Measurements from ENCODE around the gene HAPLN3. TPM values are rescaled to one million over a fixed set of nuclear protein-coding genes. Genes with fewer than 3 reads are reported as not detected.

Gene HAPLN3
- polyA plus RNA-seq, 1 donor (not counting 4 experiments of a cell fraction or from before 2014, with no cell fraction given): 1.4 TPM

DNA sequence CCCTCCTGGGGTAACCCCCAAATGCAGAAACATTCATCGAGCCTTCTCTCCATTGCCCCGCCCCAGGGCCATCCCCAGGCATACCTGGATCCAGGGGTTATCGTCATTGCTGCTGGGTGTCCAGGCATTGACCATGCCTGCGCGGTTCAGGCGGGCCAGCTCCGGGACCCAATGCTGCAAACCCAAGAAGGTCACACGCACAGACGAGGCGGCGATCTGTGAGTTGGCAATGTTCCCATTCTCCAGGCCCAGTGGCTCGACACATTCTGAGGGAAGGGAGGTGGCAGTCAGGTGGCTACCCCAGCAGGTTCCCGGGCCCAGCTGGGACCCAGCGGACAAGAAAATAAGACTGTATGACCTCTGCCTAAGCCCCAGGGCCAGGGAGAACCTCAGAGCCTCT lies 11.8 kb upstream of the HAPLN3 start:
- dilution Hi-C loops (cut with MboI; ENCODE audit: extremely low pct_ligation_motif_present, low sequenced_read_pairs): no loop called here
- no peaks in the 10 kb centered on the region for H3K27me3 ChIP-seq (ENCODE audit: control insufficient read depth, extremely low read depth, insufficient read depth, low read length)
- DNase-seq (ENCODE audit: low read depth, low spot score) (no peak), FAIRE-seq (no peak)
- H3K4me1 ChIP-seq (ENCODE audit: control insufficient read depth, extremely low read depth, insufficient read depth, low read length): peaks cover 9% of the 10 kb centered on the region
- no peaks in the 10 kb centered on the region for H3K79me2 ChIP-seq (ENCODE audit: control insufficient read depth, insufficient read depth, low read length)
- no peak overlapping the region for H2AFZ ChIP-seq (ENCODE audit: control insufficient read depth, low read length)
- no peaks in the 10 kb centered on the region for H3K9me1 ChIP-seq (ENCODE audit: control insufficient read depth, extremely low read depth, insufficient read depth, low read length)
- H3K27ac ChIP-seq (ENCODE audit: control insufficient read depth, insufficient read depth, low read length): no peak overlapping the region
- H3K4me2 ChIP-seq (ENCODE audit: control insufficient read depth, extremely low read depth, insufficient read depth, low read depth, low read length): no peak overlapping the region
- H4K20me1 ChIP-seq (ENCODE audit: control insufficient read depth, extremely low read depth, insufficient read depth, low read length): no peaks in the 10 kb centered on the region
- H3K9me3 ChIP-seq (ENCODE audit: control insufficient read depth, low read depth, low read length): no peaks in the 10 kb centered on the region
- no peak overlapping the region for H3K9ac ChIP-seq (ENCODE audit: control insufficient read depth, extremely low read depth, insufficient read depth, low read length)
- TF ChIP-seq, protein P1, sequence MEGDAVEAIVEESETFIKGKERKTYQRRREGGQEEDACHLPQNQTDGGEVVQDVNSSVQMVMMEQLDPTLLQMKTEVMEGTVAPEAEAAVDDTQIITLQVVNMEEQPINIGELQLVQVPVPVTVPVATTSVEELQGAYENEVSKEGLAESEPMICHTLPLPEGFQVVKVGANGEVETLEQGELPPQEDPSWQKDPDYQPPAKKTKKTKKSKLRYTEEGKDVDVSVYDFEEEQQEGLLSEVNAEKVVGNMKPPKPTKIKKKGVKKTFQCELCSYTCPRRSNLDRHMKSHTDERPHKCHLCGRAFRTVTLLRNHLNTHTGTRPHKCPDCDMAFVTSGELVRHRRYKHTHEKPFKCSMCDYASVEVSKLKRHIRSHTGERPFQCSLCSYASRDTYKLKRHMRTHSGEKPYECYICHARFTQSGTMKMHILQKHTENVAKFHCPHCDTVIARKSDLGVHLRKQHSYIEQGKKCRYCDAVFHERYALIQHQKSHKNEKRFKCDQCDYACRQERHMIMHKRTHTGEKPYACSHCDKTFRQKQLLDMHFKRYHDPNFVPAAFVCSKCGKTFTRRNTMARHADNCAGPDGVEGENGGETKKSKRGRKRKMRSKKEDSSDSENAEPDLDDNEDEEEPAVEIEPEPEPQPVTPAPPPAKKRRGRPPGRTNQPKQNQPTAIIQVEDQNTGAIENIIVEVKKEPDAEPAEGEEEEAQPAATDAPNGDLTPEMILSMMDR (optimal IDR thresholded peaks at IDR 0.05 in 1 of 3, IDR thresholded peaks at IDR 0.05 in 1 of 3, conservative IDR thresholded peaks at IDR 0.05 in 1 of 3; ENCODE audit: extremely low read depth in 1 of 3, insufficient read depth in 2 of 3, low read length in 3 of 3): no peak
- TF ChIP-seq EZH2 (IDR thresholded peaks at IDR 0.05; ENCODE audit: low read length): no peak
- H3K4me3 ChIP-seq (ENCODE audit: control insufficient read depth in 2 of 3, extremely low read depth in 1 of 3, insufficient read depth in 2 of 3, low read depth in 1 of 3, low read length in 3 of 3): no peak overlapping the region
- peaks cover 7 to 29% of the 10 kb centered on the region in 2 experiments for H3K36me3 ChIP-seq (ENCODE audit: control insufficient read depth in 2 of 2, extremely low read depth in 1 of 2, insufficient read depth in 2 of 2, low read length in 2 of 2)

DNA sequence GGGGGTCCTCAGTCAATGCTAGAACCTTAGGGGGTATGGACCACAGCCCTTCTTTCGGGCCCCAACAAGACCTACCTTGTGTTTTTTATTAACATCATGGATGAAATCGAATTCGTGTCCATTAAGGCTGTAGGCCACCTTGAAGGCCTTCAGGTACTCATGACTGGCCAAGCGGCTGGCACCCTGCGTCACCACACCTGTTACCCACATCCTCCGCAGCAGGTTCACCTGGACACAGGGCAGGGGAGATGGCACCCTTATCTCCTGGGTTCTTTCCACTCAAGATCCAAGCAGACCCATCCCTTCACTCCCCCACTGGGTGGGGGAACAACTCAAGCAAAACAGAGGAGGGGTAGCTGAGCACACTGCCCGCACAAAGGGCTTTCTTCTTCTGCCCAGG lies 11.2 kb upstream of the HAPLN3 start:
- Histone ChIP-seq H3K4me3 (ENCODE audit: control insufficient read depth in 2 of 3, extremely low read depth in 1 of 3, insufficient read depth in 2 of 3, low read depth in 1 of 3, low read length in 3 of 3) (no peak overlapping the region), H3K4me1 (ENCODE audit: control insufficient read depth, extremely low read depth, insufficient read depth, low read length) (peaks cover 3% of the 10 kb centered on the region), H3K36me3 (ENCODE audit: control insufficient read depth in 2 of 2, extremely low read depth in 1 of 2, insufficient read depth in 2 of 2, low read length in 2 of 2) (peaks cover 7 to 29% of the 10 kb centered on the region in 2 experiments), H3K9me3 (ENCODE audit: control insufficient read depth, low read depth, low read length) (no peaks in the 10 kb centered on the region), H3K4me2 (ENCODE audit: control insufficient read depth, extremely low read depth, insufficient read depth, low read depth, low read length) (no peak overlapping the region), H3K27ac (ENCODE audit: control insufficient read depth, insufficient read depth, low read length) (no peak overlapping the region), H2AFZ (ENCODE audit: control insufficient read depth, low read length) (no peak overlapping the region), H3K9me1 (ENCODE audit: control insufficient read depth, extremely low read depth, insufficient read depth, low read length) (no peaks in the 10 kb centered on the region), H3K9ac (ENCODE audit: control insufficient read depth, extremely low read depth, insufficient read depth, low read length) (no peak overlapping the region), H3K27me3 (ENCODE audit: control insufficient read depth, extremely low read depth, insufficient read depth, low read length) (no peaks in the 10 kb centered on the region), H4K20me1 (ENCODE audit: control insufficient read depth, extremely low read depth, insufficient read depth, low read length) (no peaks in the 10 kb centered on the region), H3K79me2 (ENCODE audit: control insufficient read depth, insufficient read depth, low read length) (no peaks in the 10 kb centered on the region)
- no peak for FAIRE-seq
- DNase-seq (ENCODE audit: low read depth, low spot score): no peak
- TF ChIP-seq, protein P1 (optimal IDR thresholded peaks at IDR 0.05 in 1 of 3, IDR thresholded peaks at IDR 0.05 in 1 of 3, conservative IDR thresholded peaks at IDR 0.05 in 1 of 3; ENCODE audit: extremely low read depth in 1 of 3, insufficient read depth in 2 of 3, low read length in 3 of 3): no peak
- no peak for TF ChIP-seq EZH2 (IDR thresholded peaks at IDR 0.05; ENCODE audit: low read length)
- dilution Hi-C loops (cut with MboI; ENCODE audit: extremely low pct_ligation_motif_present, low sequenced_read_pairs): no loop called here
